Right hindlimb (tissue), 1 donor: Measurements from ENCODE around the gene ALG9.
"Not testable (repeated sequence)": the region's sequence is repeated elsewhere in the genome, so short reads cannot be mapped to it uniquely, and the experiment has no call there.

Source experiments
- DNase-seq: peaks from one replicate; pipeline ENCODE4 v3.0.0-alpha.2; 2018

ALG9 gene, protein sequence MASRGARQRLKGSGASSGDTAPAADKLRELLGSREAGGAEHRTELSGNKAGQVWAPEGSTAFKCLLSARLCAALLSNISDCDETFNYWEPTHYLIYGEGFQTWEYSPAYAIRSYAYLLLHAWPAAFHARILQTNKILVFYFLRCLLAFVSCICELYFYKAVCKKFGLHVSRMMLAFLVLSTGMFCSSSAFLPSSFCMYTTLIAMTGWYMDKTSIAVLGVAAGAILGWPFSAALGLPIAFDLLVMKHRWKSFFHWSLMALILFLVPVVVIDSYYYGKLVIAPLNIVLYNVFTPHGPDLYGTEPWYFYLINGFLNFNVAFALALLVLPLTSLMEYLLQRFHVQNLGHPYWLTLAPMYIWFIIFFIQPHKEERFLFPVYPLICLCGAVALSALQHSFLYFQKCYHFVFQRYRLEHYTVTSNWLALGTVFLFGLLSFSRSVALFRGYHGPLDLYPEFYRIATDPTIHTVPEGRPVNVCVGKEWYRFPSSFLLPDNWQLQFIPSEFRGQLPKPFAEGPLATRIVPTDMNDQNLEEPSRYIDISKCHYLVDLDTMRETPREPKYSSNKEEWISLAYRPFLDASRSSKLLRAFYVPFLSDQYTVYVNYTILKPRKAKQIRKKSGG

DNA sequence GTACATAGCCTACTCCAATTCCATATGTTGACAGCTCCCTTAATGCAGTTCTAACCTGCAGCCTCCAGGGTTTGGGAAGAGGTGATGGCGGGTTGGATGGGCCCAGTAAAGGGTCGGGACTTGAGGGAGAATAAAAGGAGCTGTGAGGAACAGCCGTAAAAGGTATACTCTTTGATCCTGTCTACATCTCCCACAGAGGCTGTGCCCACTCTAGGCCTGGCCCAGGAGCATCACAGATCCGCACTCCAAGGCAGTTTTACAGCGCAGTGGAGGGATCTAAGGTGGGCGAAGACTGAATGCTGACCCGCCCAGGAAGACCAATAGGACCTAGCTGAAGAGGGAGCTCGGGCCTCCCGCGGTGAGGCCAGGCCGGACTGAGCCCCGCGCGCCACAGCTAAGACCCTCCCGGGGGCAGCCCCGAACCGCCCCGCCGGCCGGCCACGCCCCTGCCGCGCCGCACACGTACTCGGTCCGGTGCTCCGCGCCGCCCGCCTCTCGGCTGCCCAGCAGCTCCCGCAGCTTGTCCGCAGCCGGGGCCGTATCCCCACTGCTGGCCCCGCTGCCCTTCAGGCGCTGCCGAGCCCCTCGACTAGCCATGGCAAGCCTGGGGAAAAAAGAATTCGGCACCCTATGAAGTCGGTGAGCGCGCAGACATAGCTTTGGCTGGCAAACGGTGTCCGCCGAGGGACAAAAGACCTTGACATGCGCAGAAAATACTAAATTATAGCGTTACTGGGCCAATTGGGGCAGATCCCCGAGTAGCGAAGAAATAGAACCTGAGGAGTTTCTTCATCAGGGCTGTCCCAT is at the start of gene ALG9:
Gene ALG9, minus strand, starts transcription at position 696 of the 807 bp plus-strand sequence. Its CDS starts 99 bp downstream, at position 597.
- peak; percentile 90 for DNase-seq

DNA sequence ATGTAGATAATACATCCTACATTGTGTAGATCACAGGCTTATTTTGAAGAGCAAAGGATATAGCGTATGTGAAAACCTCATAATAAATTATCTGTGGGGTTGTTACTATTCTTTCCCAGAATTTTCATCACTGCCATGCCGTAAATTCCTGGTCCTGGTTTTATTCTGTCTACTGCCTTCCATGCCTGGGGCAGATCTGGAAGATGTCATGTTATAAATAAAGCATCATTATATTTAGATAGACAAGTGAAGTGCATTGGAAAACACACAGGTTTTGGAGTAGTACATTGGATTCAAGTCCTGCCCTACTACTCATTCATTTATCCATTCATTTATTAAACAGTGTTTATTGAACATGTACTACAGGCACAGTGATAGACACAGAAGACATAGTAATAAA is 49.5 kb upstream of the ALG9 start:
- DNase-seq, result no peak

- DNase-seq, result peak; percentile 62
Observed at GRCh38 chr11:111918390-111919256, 47.2 kb upstream of the ALG9 start, which contains the start of gene C11orf52. Gene C11orf52 (plus strand): TSS chr11:111918913. CDS start chr11:111918973, 60 bp downstream.

GRCh38 chr11:111917788-111918187 is 46.4 kb upstream of the ALG9 start:
- no peak for DNase-seq

GRCh38 chr11:111917312-111917711 is 45.9 kb upstream of the ALG9 start:
- DNase-seq, result no peak

- DNase-seq, result no peak
Observed at GRCh38 chr11:111916768-111917167, 45.4 kb upstream of the ALG9 start.

DNA sequence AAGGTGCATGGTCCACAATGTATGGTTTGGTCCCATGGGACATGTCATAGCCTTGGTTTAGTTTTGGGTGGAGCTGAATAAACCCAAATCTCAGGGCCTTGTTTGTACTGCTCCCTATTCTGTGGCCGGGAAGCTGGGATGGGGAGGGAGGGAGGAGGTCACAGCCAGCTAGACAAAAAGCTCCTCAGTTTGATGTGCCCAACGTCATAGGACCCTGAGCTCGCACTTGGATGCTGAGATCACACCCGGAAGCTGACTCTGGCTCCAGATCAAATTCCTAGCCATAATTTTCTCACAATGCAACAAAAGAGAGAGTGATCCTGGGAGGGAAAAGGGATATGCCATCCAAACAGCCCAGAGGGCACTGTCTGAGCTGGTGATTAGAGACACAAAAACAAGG is 42.6 kb upstream of the ALG9 start:
- peak; percentile 65 for DNase-seq

DNA sequence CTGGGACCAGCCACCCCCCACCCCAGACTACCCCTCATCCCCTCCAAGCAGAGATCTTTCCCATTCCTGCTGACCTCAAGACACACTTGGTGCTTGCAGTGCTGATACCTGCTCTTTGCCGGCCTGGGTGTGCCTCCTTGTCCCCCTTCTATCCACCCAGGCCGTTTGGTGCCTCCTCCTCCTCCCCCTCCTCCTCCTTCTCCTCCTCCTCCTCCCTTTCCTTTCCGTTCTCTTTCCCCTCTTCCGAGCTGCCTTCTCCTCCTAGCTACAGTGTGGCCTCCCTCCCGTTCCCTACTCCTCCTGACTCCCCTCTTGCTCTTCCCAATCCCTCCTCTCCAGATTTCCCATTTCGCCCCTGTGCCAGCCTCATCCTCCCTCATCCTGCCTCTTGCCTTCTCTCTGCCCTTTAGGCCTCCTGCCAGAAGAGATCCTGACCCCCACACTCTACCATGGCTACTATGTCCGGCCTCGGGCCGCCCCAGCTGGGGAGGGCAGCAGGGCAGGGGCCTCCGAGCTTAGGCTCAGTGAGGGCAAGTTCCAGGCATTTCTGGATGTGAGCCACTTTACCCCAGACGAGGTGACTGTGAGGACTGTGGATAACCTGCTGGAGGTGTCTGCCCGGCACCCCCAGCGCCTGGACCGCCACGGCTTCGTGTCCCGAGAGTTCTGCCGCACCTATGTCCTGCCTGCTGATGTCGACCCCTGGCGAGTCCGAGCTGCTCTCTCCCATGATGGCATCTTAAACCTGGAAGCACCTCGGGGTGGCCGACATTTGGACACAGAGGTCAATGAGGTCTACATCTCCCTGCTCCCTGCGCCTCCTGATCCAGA is 41.9 kb upstream of the ALG9 start:
- peak; percentile 47 for DNase-seq

DNA sequence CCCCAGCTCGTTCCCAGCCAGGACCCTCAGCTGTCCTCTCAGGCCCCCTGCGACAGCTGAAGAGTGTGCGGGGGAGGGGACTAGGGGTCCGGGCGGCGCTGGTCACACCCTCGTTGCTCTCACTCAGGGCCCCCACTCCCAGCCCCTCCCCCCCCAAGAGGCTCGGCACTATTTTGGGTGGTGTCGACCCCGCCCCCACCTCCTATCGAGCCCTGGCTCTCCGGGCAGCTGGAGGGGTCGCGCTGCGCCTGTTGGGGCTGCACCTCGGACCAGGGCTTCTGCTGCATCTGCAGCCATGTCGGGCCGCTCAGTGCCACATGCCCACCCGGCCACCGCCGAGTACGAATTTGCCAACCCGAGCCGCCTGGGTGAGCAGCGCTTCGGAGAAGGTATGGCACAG is 41.2 kb upstream of the ALG9 start, which contains the start of gene HSPB2:
Gene HSPB2, plus strand, starts transcription at position 200 of the 400 bp plus-strand sequence. Its CDS starts 96 bp downstream, at position 296.
- peak; percentile 74 for DNase-seq

- peak; percentile 93 for DNase-seq
Observed at GRCh38 chr11:111911563-111912401, 40.4 kb upstream of the ALG9 start, which contains the start of gene CRYAB. Gene CRYAB (minus strand): TSS chr11:111911770. CDS start chr11:111911724, 46 bp downstream.

- DNase-seq, result no peak
Observed at GRCh38 chr11:111910676-111911562, 39.5 kb upstream of the ALG9 start.

GRCh38 chr11:111909378-111909777 is 38.0 kb upstream of the ALG9 start:
- DNase-seq, result no peak

- DNase-seq, result no peak
Observed at GRCh38 chr11:111908639-111909305, 37.4 kb upstream of the ALG9 start.

GRCh38 chr11:111906680-111907079 is 35.3 kb upstream of the ALG9 start:
- DNase-seq, result no peak

DNA sequence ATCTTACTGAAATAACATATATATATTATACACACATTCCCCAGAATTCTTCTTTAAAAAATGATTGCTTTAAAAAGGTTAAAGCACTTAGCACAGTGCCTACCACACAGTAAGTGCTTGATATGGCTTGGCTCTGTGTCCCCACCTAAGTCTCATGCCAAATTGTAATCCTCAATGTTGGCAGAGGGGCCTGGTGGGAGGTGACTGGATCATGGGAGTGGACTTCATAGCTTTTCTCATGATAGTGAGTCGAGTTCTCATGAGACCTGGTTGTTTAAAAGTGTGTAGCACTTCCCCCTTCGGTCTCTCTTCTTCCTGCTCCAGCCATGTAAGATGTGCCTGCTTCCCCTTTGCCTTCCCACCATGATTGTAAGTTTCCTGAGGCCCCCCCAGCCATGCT is 34.0 kb upstream of the ALG9 start:
- DNase-seq, result no peak

GRCh38 chr11:111886844-111887243 is 15.5 kb upstream of the ALG9 start:
- DNase-seq, result no peak

DNA sequence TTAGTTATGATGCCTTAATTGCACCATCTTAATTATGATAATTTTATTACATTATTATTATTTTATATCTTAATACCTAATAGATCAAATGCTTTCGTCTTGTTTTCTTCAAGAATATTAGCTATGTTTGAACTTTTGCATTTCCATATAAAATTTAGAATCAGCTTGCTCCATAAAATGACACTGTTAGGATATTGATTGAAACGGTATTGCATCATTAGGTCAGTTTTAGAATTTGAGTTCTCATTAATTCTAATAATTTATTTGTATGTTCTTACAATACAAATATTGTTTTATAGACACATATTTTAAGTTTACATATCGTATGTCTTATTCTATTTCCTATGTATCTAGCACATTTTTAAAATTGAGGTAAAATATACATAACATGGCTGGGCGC is 14.7 kb upstream of the ALG9 start:
- DNase-seq, result no peak

DNA sequence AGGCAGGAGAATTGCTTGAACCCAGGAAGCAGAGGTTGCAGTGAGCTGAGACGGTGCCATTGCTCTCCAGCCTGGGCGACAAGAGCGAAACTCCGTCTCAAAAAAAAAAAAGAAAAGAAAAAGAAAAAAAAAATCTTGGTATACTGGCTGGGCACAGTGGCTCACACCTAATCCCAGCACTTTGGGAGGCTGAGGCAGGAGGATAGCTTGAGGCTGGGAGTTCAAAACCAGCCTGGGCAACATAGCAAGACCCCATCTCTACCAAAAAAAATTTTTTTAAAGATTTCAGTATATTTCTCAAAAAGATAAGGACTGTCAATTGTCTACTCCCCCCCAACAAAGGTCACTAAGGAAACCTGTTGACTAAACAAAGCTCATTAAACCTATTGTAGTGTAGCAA is 13.7 kb upstream of the ALG9 start:
- DNase-seq, result not testable (repeated sequence)

DNA sequence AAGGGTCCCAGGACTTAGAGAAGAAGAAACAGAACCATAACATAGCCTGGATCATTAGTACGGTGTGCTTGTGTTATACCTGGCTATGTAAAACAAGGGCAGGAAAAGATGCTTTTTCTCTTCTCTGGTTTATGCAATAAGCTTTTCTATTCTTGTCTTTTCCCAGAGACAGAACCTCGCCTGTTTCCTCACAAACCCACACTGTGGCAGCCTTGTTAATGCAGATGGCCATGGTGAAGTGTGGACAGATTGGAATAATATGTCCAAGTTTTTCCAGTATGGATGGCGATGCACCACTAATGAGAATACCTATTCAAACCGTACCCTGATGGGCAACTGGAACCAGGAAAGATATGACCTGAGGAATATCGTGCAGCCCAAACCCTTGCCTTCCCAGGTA is 10.8 kb upstream of the ALG9 start:
- no peak for DNase-seq
